OCI-LY7 (cell line): ENCODE measurements around the gene NUP93. TPM values are rescaled to one million over a fixed set of nuclear protein-coding genes. Genes with fewer than 3 reads are reported as not detected.
A peak's percentile ranks its signal among the peaks of the same experiment; 100 is the strongest.

Source experiments
- BruUV-seq: library from RNA; stranded (reverse); fragments of 400-500 nt; replicated peaks from 2 replicates; lab custom pipeline; 2021; lab: Mats Ljungman, UMichigan
- CTCF ChIA-PET: fragments of 300-600 bp; sonication (Branson Sonifier 250); formaldehyde crosslinking; loops from one replicate; lab custom pipeline; 2022; ENCODE audit warnings: antibody characterized with exemption; ENCODE audit not compliant: unreplicated experiment; lab: Charles Lee
- POLR2A ChIA-PET: fragments of 300-600 bp; sonication (Branson Sonifier 250); formaldehyde crosslinking; loops from one replicate; lab custom pipeline; 2022; ENCODE audit warnings: antibody characterized with exemption; lab: Charles Lee
- DNase-seq: peaks from one replicate; pipeline ENCODE4 v3.0.0-alpha.2; 2015; ENCODE audit warnings: low spot score
- H2AFZ ChIP-seq: fragments of 200-600 bp; sonication (generic), shearing (Covaris generic); 2 replicates; pipeline ENCODE4 v1.6.1; 2014; ENCODE audit warnings: mild to moderate bottlenecking, antibody characterized with exemption, low read length, moderate library complexity
- H3K27ac ChIP-seq: fragments of 200-600 bp; sonication (generic); 2 replicates; pipeline ENCODE4 v1.5.1; 2014; ENCODE audit warnings: mixed run types, low read depth, mild to moderate bottlenecking, moderate library complexity, low read length, inconsistent platforms; ENCODE audit not compliant: poor library complexity, severe bottlenecking
- H3K36me3 ChIP-seq: fragments of 200-600 bp; sonication (generic); 2 replicates; pipeline ENCODE4 v1.6.1; 2014; ENCODE audit warnings: mild to moderate bottlenecking, antibody characterized with exemption, low read length, moderate library complexity, mixed read lengths; ENCODE audit not compliant: insufficient read depth
- H3K4me1 ChIP-seq: fragments of 200-600 bp; sonication (generic); 2 replicates; pipeline ENCODE4 v1.5.1; 2014; ENCODE audit warnings: mild to moderate bottlenecking, low read length; ENCODE audit not compliant: insufficient read depth, poor library complexity, severe bottlenecking
- H3K4me2 ChIP-seq: fragments of 200-600 bp; sonication (generic); 2 replicates; pipeline ENCODE4 v1.6.1; 2014; ENCODE audit warnings: mild to moderate bottlenecking, low read length
- H3K4me3 ChIP-seq: fragments of 200-600 bp; sonication (generic); 2 replicates; pipeline ENCODE4 v1.5.1; 2014; ENCODE audit warnings: mild to moderate bottlenecking, low read depth, low read length; ENCODE audit not compliant: poor library complexity, severe bottlenecking
- H3K79me2 ChIP-seq: fragments of 200-600 bp; sonication (generic); 2 replicates; pipeline ENCODE4 v1.6.1; 2016; ENCODE audit warnings: low read depth, mild to moderate bottlenecking, low read length, moderate library complexity, mixed read lengths; ENCODE audit not compliant: insufficient read depth
- H3K9me2 ChIP-seq: fragments of 200-600 bp; sonication (generic); 2 replicates; pipeline ENCODE4 v1.6.1; 2016; ENCODE audit warnings: mild to moderate bottlenecking, low read length, mixed read lengths; ENCODE audit not compliant: insufficient read depth
- H3K9me3 ChIP-seq: fragments of 200-600 bp; sonication (generic); 2 replicates; pipeline ENCODE4 v1.6.1; 2014; ENCODE audit warnings: mild to moderate bottlenecking, mixed run types, low read length, mixed read lengths
- H4K20me1 ChIP-seq: fragments of 200-600 bp; sonication (generic); 2 replicates; pipeline ENCODE4 v1.6.1; 2014; ENCODE audit warnings: mild to moderate bottlenecking, antibody characterized with exemption, low read length, moderate library complexity, mixed read lengths; ENCODE audit not compliant: insufficient read depth
- CTCF ChIP-seq: fragments of 200-600 bp; sonication (generic); conservative IDR thresholded peaks from 2 replicates; pipeline ENCODE4 v1.5.1; 2014; ENCODE audit warnings: mild to moderate bottlenecking, antibody characterized with exemption, low read length, moderate library complexity, mixed read lengths
- EZH2phosphoT487 ChIP-seq: fragments of 200-600 bp; sonication (generic); IDR thresholded peaks from 2 replicates; pipeline ENCODE4 v1.6.1; 2018; ENCODE audit warnings: low read depth, borderline replicate concordance, mild to moderate bottlenecking, mixed run types, antibody characterized with exemption, low read length, moderate library complexity, mixed read lengths
- intact Hi-C: fragments of 100-400 bp; cut with micrococcal nuclease; formaldehyde crosslinking; loops from one replicate; pipeline ENCODE4 v1.10.0; 2022; ENCODE audit not compliant: unreplicated experiment
- total RNA-seq, 2 experiments: library from RNA; depleted of rRNA in 1 of 2; stranded (reverse); fragments of >200 nt in 1 of 2; shearing (Covaris generic) in 1 of 2; gene quantifications; 2 replicates each; pipeline ENCODE4 v1.2.3, GENCODE V29; 2014 to 2022

Gene NUP93
- total RNA-seq, 2 experiments from 2014 or later = 119 to 183 TPM

- peaks cover 5% of the 10 kb centered on the region; the same call in 1 of the 2 replicates for H3K9me3 ChIP-seq
- H3K4me1 ChIP-seq = peaks cover 23% of the 10 kb centered on the region
- intact Hi-C loops = no loop called here
- no peaks in the 10 kb centered on the region for H3K79me2 ChIP-seq
- H3K27ac ChIP-seq = no peak overlapping the region
- TF ChIP-seq EZH2phosphoT487 = no peak
- TF ChIP-seq CTCF = no peak
- H3K4me2 ChIP-seq = no peak overlapping the region
- no peak for DNase-seq
- H4K20me1 ChIP-seq = no peaks in the 10 kb centered on the region
- CTCF ChIA-PET = no interaction called here
- POLR2A ChIA-PET = interaction anchor here (1.1 kb wide), 1 partner anchor 15 kb away, joined by 5 read pairs; no protein-coding TSS in a partner anchor
- no TSS peak for BruUV-seq
- H3K36me3 ChIP-seq = peaks cover 78% of the 10 kb centered on the region
- H3K9me2 ChIP-seq = no peaks in the 10 kb centered on the region
- H2AFZ ChIP-seq = no peak overlapping the region
- H3K4me3 ChIP-seq = no peak overlapping the region
Observed at GRCh38 chr16:56844056-56844455, 114.1 kb downstream of the NUP93 start.

- no peak overlapping the region for H2AFZ ChIP-seq
Observed at GRCh38 chr16:56847173-56847910, 117.4 kb downstream of the NUP93 start.

More at GRCh38 chr16:56847173-56847910, 117.4 kb downstream of the NUP93 start:
- intact Hi-C loops = no loop called here
- Histone ChIP-seq H3K4me2 (peak overlapping the region; percentile 35), H3K9me3 (peaks cover 5% of the 10 kb centered on the region; the same call in 1 of the 2 replicates), H3K27ac (peak overlapping the region; percentile 27), H3K4me1 (peaks cover 43% of the 10 kb centered on the region), H3K4me3 (no peak overlapping the region), H3K79me2 (no peaks in the 10 kb centered on the region), H3K36me3 (peaks cover 49% of the 10 kb centered on the region), H3K9me2 (no peaks in the 10 kb centered on the region), H4K20me1 (no peaks in the 10 kb centered on the region)
- no peak for TF ChIP-seq CTCF
- TF ChIP-seq EZH2phosphoT487 = no peak
- ChIA-PET POLR2A (interaction anchor here (0.6 to 2.4 kb wide), 7 partner anchors 12 to 315 kb away, joined by 3 to 9 read pairs (median 4); no protein-coding TSS in a partner anchor), CTCF (no interaction called here)
- peak; percentile 53 for DNase-seq
- no TSS peak for BruUV-seq
